Measurements from ENCODE around the gene DLGAP1. TPM values are rescaled to one million over a fixed set of nuclear protein-coding genes. Genes with fewer than 3 reads are reported as not detected.

The DLGAP1 gene
- total RNA-seq, 1 donor from 2014 or later = 5.4 TPM

- Histone ChIP-seq H3K9me3 (no peaks in the 10 kb centered on the region), H3K27ac (no peak overlapping the region), H3K4me1 (no peaks in the 10 kb centered on the region), H3K27me3 (no peaks in the 10 kb centered on the region), H3K4me3 (no peak overlapping the region), H3K36me3 (no peaks in the 10 kb centered on the region)
- ATAC-seq (no peak), DNase-seq (no peak)
- TF ChIP-seq CTCF (IDR thresholded peaks at IDR 0.05) = no peak
- intact Hi-C loops (cut with DNase I) = no loop called here
Measured at GRCh38 chr18:3857544-3857943, 597.6 kb downstream of the DLGAP1 start.

GRCh38 chr18:3855966-3856365 lies 599.1 kb downstream of the DLGAP1 start:
- no peak for TF ChIP-seq CTCF (IDR thresholded peaks at IDR 0.05)

GRCh38 chr18:3852321-3852720 lies 602.8 kb downstream of the DLGAP1 start:
- TF ChIP-seq CTCF (IDR thresholded peaks at IDR 0.05) = no peak
- intact Hi-C loops (cut with DNase I) = no loop called here
- ATAC-seq = no peak

More at GRCh38 chr18:3855966-3856365, 599.1 kb downstream of the DLGAP1 start:
- no peaks in the 10 kb centered on the region for H3K27me3 ChIP-seq
- DNase-seq (no peak), ATAC-seq (no peak)
- no peaks in the 10 kb centered on the region for H3K4me1 ChIP-seq
- no peaks in the 10 kb centered on the region for H3K36me3 ChIP-seq
- H3K9me3 ChIP-seq = no peaks in the 10 kb centered on the region
- no peak overlapping the region for H3K27ac ChIP-seq
- H3K4me3 ChIP-seq = no peak overlapping the region
- intact Hi-C loops (cut with DNase I) = no loop called here

GRCh38 chr18:3851159-3851558 lies 603.9 kb downstream of the DLGAP1 start:
- Histone ChIP-seq H3K27me3 (no peaks in the 10 kb centered on the region), H3K36me3 (no peaks in the 10 kb centered on the region), H3K9me3 (no peaks in the 10 kb centered on the region), H3K4me1 (no peaks in the 10 kb centered on the region), H3K27ac (no peak overlapping the region), H3K4me3 (no peak overlapping the region)
- no peak for ATAC-seq
- no peak for TF ChIP-seq CTCF (IDR thresholded peaks at IDR 0.05)
- DNase-seq = no peak
- intact Hi-C loops (cut with DNase I) = no loop called here

More at GRCh38 chr18:3852321-3852720, 602.8 kb downstream of the DLGAP1 start:
- no peaks in the 10 kb centered on the region for H3K36me3 ChIP-seq
- no peaks in the 10 kb centered on the region for H3K9me3 ChIP-seq
- no peaks in the 10 kb centered on the region for H3K4me1 ChIP-seq
- no peak for DNase-seq
- H3K4me3 ChIP-seq = no peak overlapping the region
- no peaks in the 10 kb centered on the region for H3K27me3 ChIP-seq
- no peak overlapping the region for H3K27ac ChIP-seq

- H3K9me3 ChIP-seq = no peaks in the 10 kb centered on the region
- ATAC-seq = no peak
- DNase-seq = no peak
- H3K36me3 ChIP-seq = no peaks in the 10 kb centered on the region
- no peak overlapping the region for H3K4me3 ChIP-seq
- no peak for TF ChIP-seq CTCF (IDR thresholded peaks at IDR 0.05)
- H3K4me1 ChIP-seq = no peaks in the 10 kb centered on the region
- no peak overlapping the region for H3K27ac ChIP-seq
- H3K27me3 ChIP-seq = no peaks in the 10 kb centered on the region
- intact Hi-C loops (cut with DNase I) = no loop called here
Measured at GRCh38 chr18:3848316-3848715, 606.8 kb downstream of the DLGAP1 start.

GRCh38 chr18:3845161-3845560 lies 609.9 kb downstream of the DLGAP1 start:
- no peaks in the 10 kb centered on the region for H3K9me3 ChIP-seq
- H3K27ac ChIP-seq = no peak overlapping the region
- ATAC-seq = no peak
- H3K4me3 ChIP-seq = no peak overlapping the region
- H3K36me3 ChIP-seq = no peaks in the 10 kb centered on the region
- no peaks in the 10 kb centered on the region for H3K4me1 ChIP-seq
- intact Hi-C loops (cut with DNase I) = no loop called here
- DNase-seq = no peak
- TF ChIP-seq CTCF (IDR thresholded peaks at IDR 0.05) = no peak
- H3K27me3 ChIP-seq = no peaks in the 10 kb centered on the region
